MCF 10A (cell line): ENCODE measurements around the gene HIGD1A. TPM values are rescaled to one million over a fixed set of nuclear protein-coding genes. Genes with fewer than 3 reads are reported as not detected.
A peak's percentile ranks its signal among the peaks of the same experiment; 100 is the strongest.

Experiments
- BruUV-seq: library from RNA; stranded (reverse); fragments of 400-500 nt; replicated peaks from 2 replicates; lab custom pipeline; 2021; lab: Mats Ljungman, UMichigan
- CTCF ChIA-PET: fragments of 300-600 bp; sonication (Branson Sonifier 250); formaldehyde crosslinking; extraction: SDS; loops from one replicate; lab custom pipeline; 2021; ENCODE audit warnings: antibody characterized with exemption, inconsistent platforms; lab: Yijun Ruan, JAX
- POLR2A ChIA-PET: fragments of 300-600, 350-650 bp; sonication (Branson Sonifier 250); formaldehyde crosslinking; extraction: SDS; loops from one replicate; lab custom pipeline; 2020; ENCODE audit warnings: antibody characterized with exemption, inconsistent platforms; lab: Yijun Ruan, JAX
- DNase-seq: peaks from one replicate; pipeline ENCODE4 v3.0.0-alpha.2; 2018; ENCODE audit not compliant: unreplicated experiment
- H3K27ac Mint-ChIP-seq: one replicate; pipeline ENCODE4 v1.8.0; 2022; ENCODE audit warnings: mild to moderate bottlenecking, low read depth, mixed read lengths; ENCODE audit not compliant: unreplicated experiment
- H3K27me3 Mint-ChIP-seq: one replicate; pipeline ENCODE4 v1.8.0; 2022; ENCODE audit warnings: mixed read lengths; ENCODE audit not compliant: insufficient read depth, unreplicated experiment
- H3K36me3 Mint-ChIP-seq: one replicate; pipeline ENCODE4 v1.8.0; 2022; ENCODE audit warnings: mild to moderate bottlenecking, moderate library complexity, mixed read lengths; ENCODE audit not compliant: insufficient read depth, unreplicated experiment
- H3K4me1 Mint-ChIP-seq: one replicate; pipeline ENCODE4 v1.8.0; 2022; ENCODE audit warnings: mixed read lengths; ENCODE audit not compliant: insufficient read depth, unreplicated experiment
- H3K4me3 Mint-ChIP-seq: one replicate; pipeline ENCODE4 v1.8.0; 2022; ENCODE audit warnings: mild to moderate bottlenecking, moderate library complexity, mixed read lengths; ENCODE audit not compliant: unreplicated experiment
- H3K9me3 Mint-ChIP-seq: one replicate; pipeline ENCODE4 v1.8.0; 2022; ENCODE audit warnings: mixed read lengths; ENCODE audit not compliant: unreplicated experiment
- CTCF ChIP-seq: fragments of 200-600 bp; IDR thresholded peaks from one replicate; pipeline ENCODE4 v1.8.0; 2022; ENCODE audit warnings: antibody characterized with exemption, mild to moderate bottlenecking; ENCODE audit not compliant: unreplicated experiment
- intact Hi-C: fragments of 100-400 bp; cut with micrococcal nuclease; formaldehyde crosslinking; loops from 2 replicates; pipeline ENCODE4 v1.14.1; 2022
- total RNA-seq: library from RNA; stranded (reverse); gene quantifications from 2 replicates; pipeline ENCODE4 v1.2.3, GENCODE V29; 2022

Gene HIGD1A
- total RNA-seq, 1 experiment from 2014 or later, result 140 TPM

- H3K4me1 Mint-ChIP-seq, result peaks cover 38% of the 10 kb centered on the region
- H3K27me3 Mint-ChIP-seq, result no peaks in the 10 kb centered on the region
- ChIA-PET POLR2A (interaction anchor here (0.6 to 7.8 kb wide), 5 partner anchors 13 to 628 kb away, joined by 3 to 104 read pairs (median 4); partner anchors contain the start of genes ACKR2, HIGD1A and SS18L2), CTCF (interaction anchor here (0.6 to 1.8 kb wide), 11 partner anchors 11 to 380 kb away, joined by 3 to 5 read pairs (median 3); no protein-coding TSS in a partner anchor)
- H3K27ac Mint-ChIP-seq, result no peak overlapping the region
- no peaks in the 10 kb centered on the region for H3K36me3 Mint-ChIP-seq
- no peak overlapping the region for H3K4me3 Mint-ChIP-seq
- DNase-seq, result peak; percentile 58
- intact Hi-C loops, result no loop called here
- H3K9me3 Mint-ChIP-seq, result no peaks in the 10 kb centered on the region
- no peak for TF ChIP-seq CTCF
- no TSS peak for BruUV-seq
Observed at GRCh38 chr3:42819351-42819965, 15.2 kb upstream of the HIGD1A start.

GRCh38 chr3:42815826-42816225, 11.5 kb upstream of the HIGD1A start:
- Mint-ChIP-seq H3K36me3 (no peaks in the 10 kb centered on the region), H3K27ac (no peak overlapping the region), H3K27me3 (no peaks in the 10 kb centered on the region), H3K4me3 (no peak overlapping the region), H3K9me3 (no peaks in the 10 kb centered on the region), H3K4me1 (peaks cover 21% of the 10 kb centered on the region)
- no peak for TF ChIP-seq CTCF
- BruUV-seq, result no TSS peak
- ChIA-PET CTCF (interaction anchor here (0.6 to 3.2 kb wide), 9 partner anchors 10 to 72 kb away, joined by 3 to 9 read pairs (median 3); partner anchors contain the start of gene HIGD1A), POLR2A (interaction anchor here (0.6 to 5.2 kb wide), 8 partner anchors 10 to 1170 kb away, joined by 3 to 78 read pairs (median 4); partner anchors contain the start of gene HIGD1A)
- intact Hi-C loops, result no loop called here
- no peak for DNase-seq

GRCh38 chr3:42814914-42815507, 10.7 kb upstream of the HIGD1A start:
- H3K9me3 Mint-ChIP-seq, result no peaks in the 10 kb centered on the region
- peaks cover 20% of the 10 kb centered on the region for H3K4me1 Mint-ChIP-seq
- no TSS peak for BruUV-seq
- H3K27ac Mint-ChIP-seq, result no peak overlapping the region
- ChIA-PET CTCF (interaction anchor here (0.6 to 3.2 kb wide), 6 partner anchors 11 to 256 kb away, joined by 3 to 9 read pairs (median 4); partner anchors contain the start of gene HIGD1A), POLR2A (interaction anchor here (1.0 to 5.2 kb wide), 4 partner anchors 10 to 35 kb away, joined by 3 to 78 read pairs (median 8); partner anchors contain the start of gene HIGD1A)
- intact Hi-C loops, result no loop called here
- no peaks in the 10 kb centered on the region for H3K27me3 Mint-ChIP-seq
- TF ChIP-seq CTCF, result no peak
- no peak overlapping the region for H3K4me3 Mint-ChIP-seq
- no peaks in the 10 kb centered on the region for H3K36me3 Mint-ChIP-seq
- DNase-seq, result no peak

DNA sequence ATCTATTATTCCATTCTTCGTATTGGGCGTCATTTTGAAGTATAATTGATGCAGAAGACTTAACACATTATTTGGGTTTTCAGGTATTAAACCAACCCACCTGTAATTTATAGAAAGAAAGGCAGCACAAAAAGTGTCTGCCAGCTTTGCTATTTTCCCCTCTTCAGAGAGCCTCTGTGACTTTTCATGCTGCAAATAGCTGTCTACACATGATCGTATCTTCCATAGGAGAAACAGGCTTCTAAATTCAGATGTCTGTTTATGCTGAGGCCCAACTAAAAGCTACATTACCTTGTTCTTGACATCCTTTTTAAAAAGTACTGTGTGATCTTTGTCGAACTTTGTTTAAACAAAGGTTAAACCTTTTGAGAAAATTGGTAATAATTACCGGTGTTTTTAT, 10.0 kb upstream of the HIGD1A start:
- CTCF ChIA-PET, result interaction anchor here (0.7 to 0.8 kb wide), 2 partner anchors 64 to 220 kb away, joined by 3 read pairs; no protein-coding TSS in a partner anchor
- no TSS peak for BruUV-seq
- no peaks in the 10 kb centered on the region for H3K36me3 Mint-ChIP-seq

More for the DNA sequence above, 10.0 kb upstream of the HIGD1A start:
- intact Hi-C loops, result no loop called here
- Mint-ChIP-seq H3K9me3 (no peaks in the 10 kb centered on the region), H3K4me1 (peaks cover 13% of the 10 kb centered on the region), H3K27me3 (no peaks in the 10 kb centered on the region), H3K27ac (no peak overlapping the region), H3K4me3 (no peak overlapping the region)
- DNase-seq, result no peak
- POLR2A ChIA-PET, result interaction anchor here (0.6 to 5.2 kb wide), 2 partner anchors 10 to 30 kb away, joined by 3 to 78 read pairs; partner anchors contain the start of gene HIGD1A
- TF ChIP-seq CTCF, result no peak
